DOHH2 (cell line): Measurements from ENCODE around the gene ECSIT.
"Not testable (repeated sequence)": the region's sequence is repeated elsewhere in the genome, so short reads cannot be mapped to it uniquely, and the experiment has no call there.

Experiments used
- H3F3A ChIP-seq: fragments of 200-600 bp; sonication (generic), shearing (Covaris generic); 2 replicates; pipeline ENCODE4 v1.6.0; 2016; ENCODE audit warnings: antibody characterized with exemption, mild to moderate bottlenecking; ENCODE audit not compliant: control insufficient read depth, insufficient read depth
- H3K27ac ChIP-seq: fragments of 200-600 bp; sonication (generic); 2 replicates; pipeline ENCODE4 v1.5.1; 2014; ENCODE audit warnings: low read depth, mild to moderate bottlenecking, low read length, moderate library complexity
- H3K27me3 ChIP-seq: fragments of 200-600 bp; sonication (generic); 2 replicates; pipeline ENCODE4 v1.6.1; 2014; ENCODE audit warnings: mild to moderate bottlenecking, low read length, mixed read lengths; ENCODE audit not compliant: control insufficient read depth
- H3K36me3 ChIP-seq: fragments of 200-600 bp; sonication (generic); 2 replicates; pipeline ENCODE4 v1.6.1; 2014; ENCODE audit warnings: mild to moderate bottlenecking, low read length, moderate library complexity, mixed read lengths; ENCODE audit not compliant: control insufficient read depth
- H3K4me1 ChIP-seq: fragments of 200-600 bp; sonication (generic); 2 replicates; pipeline ENCODE4 v1.6.1; 2014; ENCODE audit warnings: mild to moderate bottlenecking, low read length, mixed read lengths; ENCODE audit not compliant: control insufficient read depth
- H3K4me2 ChIP-seq: fragments of 200-600 bp; sonication (generic); 2 replicates; pipeline ENCODE4 v1.6.0; 2014; ENCODE audit warnings: mild to moderate bottlenecking, low read length, moderate library complexity
- H3K4me3 ChIP-seq: fragments of 200-600 bp; sonication (generic); 2 replicates; pipeline ENCODE4 v1.5.1; 2014; ENCODE audit warnings: mild to moderate bottlenecking, low read length, mixed read lengths
- H3K79me2 ChIP-seq: fragments of 200-600 bp; sonication (generic); 2 replicates; pipeline ENCODE4 v1.6.1; 2014; ENCODE audit warnings: mild to moderate bottlenecking, low read length, mixed read lengths; ENCODE audit not compliant: control insufficient read depth
- H3K9me2 ChIP-seq: fragments of 200-600 bp; sonication (generic); replicated peaks from 2 replicates; pipeline ENCODE4 v1.6.1; 2014; ENCODE audit warnings: mild to moderate bottlenecking, low read length, mixed read lengths; ENCODE audit not compliant: control insufficient read depth
- H3K9me3 ChIP-seq: fragments of 200-600 bp; sonication (generic); 2 replicates; pipeline ENCODE4 v1.6.1; 2014; ENCODE audit warnings: antibody characterized with exemption, low read length, mixed read lengths; ENCODE audit not compliant: control insufficient read depth, insufficient read depth
- H4K20me1 ChIP-seq: fragments of 200-600 bp; sonication (generic); 2 replicates; pipeline ENCODE4 v1.6.0; 2014; ENCODE audit warnings: low read depth, mild to moderate bottlenecking, antibody characterized with exemption, low read length, moderate library complexity; ENCODE audit not compliant: control insufficient read depth, insufficient read depth
- EZH2phosphoT487 ChIP-seq: fragments of 200-600 bp; sonication (generic); IDR thresholded peaks from 2 replicates; pipeline ENCODE4 v1.6.1; 2017; ENCODE audit warnings: borderline replicate concordance, mild to moderate bottlenecking, antibody characterized with exemption, low read length, moderate library complexity, mixed read lengths
- TF ChIP-seq, protein P1 (sequence below): fragments of 200-600 bp; sonication (generic); IDR thresholded peaks from one replicate; pipeline ENCODE4 v1.5.1; 2014; ENCODE audit warnings: antibody characterized with exemption, mild to moderate bottlenecking, low read depth, low read length; ENCODE audit not compliant: poor library complexity, severe bottlenecking

Gene ECSIT

DNA sequence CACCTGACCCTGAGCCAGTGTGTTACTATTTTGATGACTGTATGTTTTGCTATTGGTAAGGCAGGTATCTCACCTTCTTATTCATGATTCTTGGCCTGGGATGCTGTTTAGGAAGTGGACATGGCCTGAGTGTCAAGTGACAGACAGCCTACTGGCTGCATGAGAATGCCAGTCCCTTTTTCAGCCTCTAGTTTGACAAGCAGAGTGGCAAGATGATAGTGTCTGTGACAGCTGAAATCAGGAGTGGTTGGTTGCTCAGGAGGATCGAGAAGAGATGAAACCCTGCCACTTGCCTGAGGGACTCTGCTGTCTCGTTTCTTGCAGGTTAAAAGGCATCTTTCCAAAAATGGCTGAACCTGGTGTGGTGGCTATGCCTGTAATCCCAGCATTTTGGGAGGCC is 37.2 kb upstream of the ECSIT start:
- H3K27me3 ChIP-seq, result no peaks in the 10 kb centered on the region
- H3K4me2 ChIP-seq, result peak overlapping the region; percentile 59
- no peaks in the 10 kb centered on the region for H3K9me2 ChIP-seq
- H3K4me1 ChIP-seq, result peaks cover 84% of the 10 kb centered on the region
- peak overlapping the region; percentile 22; the same call in 1 of the 2 replicates for H3K4me3 ChIP-seq
- peaks cover 12% of the 10 kb centered on the region for H3K36me3 ChIP-seq
- no peaks in the 10 kb centered on the region for H3K9me3 ChIP-seq
- H4K20me1 ChIP-seq, result no peaks in the 10 kb centered on the region
- TF ChIP-seq EZH2phosphoT487, result no peak
- TF ChIP-seq, protein P1, sequence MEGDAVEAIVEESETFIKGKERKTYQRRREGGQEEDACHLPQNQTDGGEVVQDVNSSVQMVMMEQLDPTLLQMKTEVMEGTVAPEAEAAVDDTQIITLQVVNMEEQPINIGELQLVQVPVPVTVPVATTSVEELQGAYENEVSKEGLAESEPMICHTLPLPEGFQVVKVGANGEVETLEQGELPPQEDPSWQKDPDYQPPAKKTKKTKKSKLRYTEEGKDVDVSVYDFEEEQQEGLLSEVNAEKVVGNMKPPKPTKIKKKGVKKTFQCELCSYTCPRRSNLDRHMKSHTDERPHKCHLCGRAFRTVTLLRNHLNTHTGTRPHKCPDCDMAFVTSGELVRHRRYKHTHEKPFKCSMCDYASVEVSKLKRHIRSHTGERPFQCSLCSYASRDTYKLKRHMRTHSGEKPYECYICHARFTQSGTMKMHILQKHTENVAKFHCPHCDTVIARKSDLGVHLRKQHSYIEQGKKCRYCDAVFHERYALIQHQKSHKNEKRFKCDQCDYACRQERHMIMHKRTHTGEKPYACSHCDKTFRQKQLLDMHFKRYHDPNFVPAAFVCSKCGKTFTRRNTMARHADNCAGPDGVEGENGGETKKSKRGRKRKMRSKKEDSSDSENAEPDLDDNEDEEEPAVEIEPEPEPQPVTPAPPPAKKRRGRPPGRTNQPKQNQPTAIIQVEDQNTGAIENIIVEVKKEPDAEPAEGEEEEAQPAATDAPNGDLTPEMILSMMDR, result no peak
- H3K27ac ChIP-seq, result peak overlapping the region; percentile 84
- peaks cover 30% of the 10 kb centered on the region for H3K79me2 ChIP-seq
- H3F3A ChIP-seq, result peaks cover 29% of the 10 kb centered on the region

DNA sequence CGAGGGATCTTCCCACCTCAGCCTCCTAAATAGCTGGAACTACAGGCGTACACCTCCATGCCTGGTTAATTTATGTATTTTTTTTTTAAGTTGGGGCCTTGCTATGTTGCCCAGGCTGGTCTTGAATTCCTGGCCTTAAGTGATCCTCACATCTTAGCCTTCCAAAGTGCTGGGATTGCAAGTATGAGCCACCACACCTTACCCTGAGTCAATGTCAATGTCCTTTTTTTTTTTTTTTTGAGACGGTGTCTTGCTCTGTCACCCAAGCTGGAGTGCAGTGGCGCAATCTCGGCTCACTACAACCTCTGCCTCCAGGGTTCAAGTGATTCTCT is 36.7 kb upstream of the ECSIT start:
- Histone ChIP-seq H3K27ac (peak overlapping the region; percentile 84), H3K4me1 (peaks cover 88% of the 10 kb centered on the region)

DNA sequence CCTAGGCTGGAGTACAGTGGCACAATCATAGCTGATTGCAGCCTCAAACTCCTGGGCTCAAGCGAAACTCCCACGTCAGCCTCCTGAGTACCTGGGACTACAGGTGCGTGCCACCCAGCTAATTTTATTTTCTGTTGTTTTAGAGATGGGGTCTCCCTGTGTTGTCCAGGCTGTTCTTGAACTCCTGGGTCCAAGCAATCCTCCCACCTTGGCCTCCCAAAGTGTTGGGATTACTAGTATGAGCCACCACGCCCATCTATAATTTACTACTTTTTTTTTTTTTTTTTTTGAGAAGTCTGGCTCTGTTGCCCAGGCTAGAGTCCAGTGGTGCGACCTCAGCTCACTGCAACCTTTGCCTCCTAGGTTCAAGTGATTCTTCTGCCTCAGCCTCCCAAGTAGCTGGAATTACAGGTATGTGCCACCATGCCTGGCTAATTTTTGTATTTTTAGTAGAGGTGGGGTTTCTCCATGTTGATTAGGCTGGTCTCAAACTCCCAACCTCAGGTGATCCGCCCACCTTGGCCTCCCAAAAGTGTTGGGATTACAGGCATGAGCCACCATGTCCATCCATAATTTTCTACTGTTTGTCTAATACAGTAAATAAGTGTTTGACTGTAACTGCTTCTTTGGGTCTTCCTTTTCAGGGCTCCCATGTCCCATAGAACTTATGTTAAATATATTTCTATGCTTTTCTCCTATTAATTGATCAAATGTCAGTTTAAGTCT is 35.3 kb upstream of the ECSIT start:
- Histone ChIP-seq H3K27ac (peak overlapping the region; percentile 84), H3K4me1 (peaks cover 82% of the 10 kb centered on the region), H3K79me2 (peaks cover 47% of the 10 kb centered on the region)

More for the DNA sequence above, 36.7 kb upstream of the ECSIT start:
- not testable (repeated sequence) for H3K27me3 ChIP-seq, H3K9me3 ChIP-seq, H3K9me2 ChIP-seq, H4K20me1 ChIP-seq
- H3K4me2 ChIP-seq, result peak overlapping the region; percentile 59
- peaks cover 34% of the 10 kb centered on the region for H3K79me2 ChIP-seq
- peaks cover 33% of the 10 kb centered on the region for H3F3A ChIP-seq
- peaks cover 12% of the 10 kb centered on the region for H3K36me3 ChIP-seq
- H3K4me3 ChIP-seq, result peak overlapping the region; percentile 58

DNA sequence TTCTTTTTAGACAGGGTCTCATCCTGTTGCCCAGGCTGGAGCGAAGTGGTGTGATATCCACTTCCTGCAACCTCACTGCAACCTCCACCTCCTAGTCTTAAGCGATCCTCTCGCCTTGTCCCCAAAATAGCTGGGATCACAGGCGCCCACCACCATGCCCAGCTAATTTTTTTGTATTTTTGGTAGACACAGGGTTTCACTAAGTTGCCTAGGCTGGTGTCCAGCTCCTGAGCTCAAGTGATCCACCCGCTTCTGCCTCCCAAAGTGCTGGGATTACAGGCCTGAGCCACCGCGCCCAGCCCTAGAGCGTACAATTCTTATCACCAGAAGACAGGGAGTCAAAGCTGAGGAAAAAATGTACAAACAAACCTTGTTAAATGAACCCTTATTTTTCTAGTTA is 34.6 kb upstream of the ECSIT start:
- TF ChIP-seq, protein P1, result no peak
- TF ChIP-seq EZH2phosphoT487, result no peak
- Histone ChIP-seq H3K4me3 (0 out of 2 replicates have a peak overlapping the region, but pooled peaks have one; percentile 3), H3K9me2 (no peaks in the 10 kb centered on the region), H3K4me1 (peaks cover 75% of the 10 kb centered on the region), H3K36me3 (peaks cover 14% of the 10 kb centered on the region), H3F3A (peaks cover 36% of the 10 kb centered on the region), H3K27me3 (no peaks in the 10 kb centered on the region), H3K9me3 (no peaks in the 10 kb centered on the region), H4K20me1 (no peaks in the 10 kb centered on the region; the same call in 1 of the 2 replicates), H3K27ac (peak overlapping the region; percentile 84), H3K4me2 (peak overlapping the region; percentile 59), H3K79me2 (peaks cover 53% of the 10 kb centered on the region)

More for the DNA sequence above, 35.3 kb upstream of the ECSIT start:
- H3K9me3 ChIP-seq, H4K20me1 ChIP-seq, H3K27me3 ChIP-seq, H3K9me2 ChIP-seq: not testable (repeated sequence)
- Histone ChIP-seq H3F3A (peaks cover 38% of the 10 kb centered on the region), H3K4me2 (peak overlapping the region; percentile 59), H3K36me3 (peaks cover 12% of the 10 kb centered on the region), H3K4me3 (peak overlapping the region; percentile 42)
